GM12873 (cell line): Measurements from ENCODE around the gene ATP2C2.
A peak's percentile ranks its signal among the peaks of the same experiment; 100 is the strongest.

Experiments used
- TF ChIP-seq, protein P1 (sequence below): IDR thresholded peaks from 2 replicates; pipeline ENCODE4 v1.5.1; 2012; ENCODE audit warnings: low read depth, mild to moderate bottlenecking, moderate library complexity, low read length, control low read depth; ENCODE audit not compliant: insufficient read depth; ENCODE audit errors: missing control alignments

The ATP2C2 gene

DNA sequence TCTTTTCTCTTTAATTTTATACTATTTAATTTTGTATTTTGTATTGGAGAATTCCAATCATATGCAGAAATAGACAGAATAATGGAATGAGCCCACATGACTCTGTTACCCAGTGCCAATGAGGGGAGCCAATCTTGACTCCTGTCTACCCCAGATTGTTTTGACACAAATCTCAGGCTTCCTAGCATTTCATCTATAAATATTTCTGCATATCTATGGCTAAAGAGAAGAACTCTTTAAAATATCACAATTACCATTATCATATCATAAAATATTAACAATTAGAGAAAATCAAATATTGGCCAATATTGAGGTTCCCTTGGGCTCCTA, 23.7 kb downstream of the ATP2C2 start:
- TF ChIP-seq, protein P1, sequence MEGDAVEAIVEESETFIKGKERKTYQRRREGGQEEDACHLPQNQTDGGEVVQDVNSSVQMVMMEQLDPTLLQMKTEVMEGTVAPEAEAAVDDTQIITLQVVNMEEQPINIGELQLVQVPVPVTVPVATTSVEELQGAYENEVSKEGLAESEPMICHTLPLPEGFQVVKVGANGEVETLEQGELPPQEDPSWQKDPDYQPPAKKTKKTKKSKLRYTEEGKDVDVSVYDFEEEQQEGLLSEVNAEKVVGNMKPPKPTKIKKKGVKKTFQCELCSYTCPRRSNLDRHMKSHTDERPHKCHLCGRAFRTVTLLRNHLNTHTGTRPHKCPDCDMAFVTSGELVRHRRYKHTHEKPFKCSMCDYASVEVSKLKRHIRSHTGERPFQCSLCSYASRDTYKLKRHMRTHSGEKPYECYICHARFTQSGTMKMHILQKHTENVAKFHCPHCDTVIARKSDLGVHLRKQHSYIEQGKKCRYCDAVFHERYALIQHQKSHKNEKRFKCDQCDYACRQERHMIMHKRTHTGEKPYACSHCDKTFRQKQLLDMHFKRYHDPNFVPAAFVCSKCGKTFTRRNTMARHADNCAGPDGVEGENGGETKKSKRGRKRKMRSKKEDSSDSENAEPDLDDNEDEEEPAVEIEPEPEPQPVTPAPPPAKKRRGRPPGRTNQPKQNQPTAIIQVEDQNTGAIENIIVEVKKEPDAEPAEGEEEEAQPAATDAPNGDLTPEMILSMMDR = no peak

GRCh38 chr16:84396537-84397008, 28.2 kb downstream of the ATP2C2 start:
- TF ChIP-seq, protein P1 = no peak

DNA sequence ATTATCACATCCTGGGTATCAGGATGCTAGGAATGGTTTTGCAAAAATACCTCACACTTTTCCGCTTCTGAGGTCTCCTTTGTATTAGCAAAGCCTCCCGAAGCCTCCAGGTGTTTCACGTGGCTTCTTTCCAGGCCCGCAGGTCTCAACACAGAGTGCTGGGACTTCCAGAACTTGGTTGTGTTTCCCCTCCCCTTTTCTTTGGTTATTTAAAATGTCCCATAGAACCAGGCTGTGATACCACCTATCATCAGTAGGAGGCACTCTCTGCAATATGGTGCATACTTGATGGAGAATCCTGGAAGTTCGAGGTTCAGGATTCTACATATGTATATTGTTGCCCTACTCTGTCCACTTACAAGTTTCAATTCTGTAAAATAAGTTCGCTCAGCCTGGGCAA, 28.8 kb downstream of the ATP2C2 start:
- TF ChIP-seq, protein P1 = peak; percentile 41

GRCh38 chr16:84398701-84399100, 30.4 kb downstream of the ATP2C2 start:
- TF ChIP-seq, protein P1 = no peak

DNA sequence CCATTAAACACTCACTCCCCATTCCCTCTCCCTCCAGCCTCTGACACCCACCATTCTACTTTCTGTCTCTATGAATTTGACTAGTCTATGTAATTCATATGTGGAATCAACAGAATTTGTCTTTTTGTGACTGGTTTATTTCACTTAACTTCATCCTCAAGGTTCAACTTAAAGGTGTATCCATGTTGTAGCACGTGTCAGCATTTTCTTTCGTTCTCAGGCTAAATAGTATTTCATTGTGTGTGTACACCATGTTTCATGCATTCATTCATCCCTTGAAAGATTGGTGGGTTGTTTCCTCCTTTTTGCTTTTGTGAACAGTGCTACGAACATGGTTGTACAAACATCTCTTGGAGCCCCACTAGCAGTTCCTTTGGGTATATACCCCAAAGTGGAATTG, 36.0 kb downstream of the ATP2C2 start:
- TF ChIP-seq, protein P1 = no peak

- TF ChIP-seq, protein P1 = no peak
Observed at GRCh38 chr16:84404936-84405639, 36.8 kb downstream of the ATP2C2 start.

GRCh38 chr16:84406006-84406963, 37.9 kb downstream of the ATP2C2 start:
- TF ChIP-seq, protein P1 = no peak
